SK-N-SH (cell line): ENCODE measurements around the gene CDH13. TPM values are rescaled to one million over a fixed set of nuclear protein-coding genes. Genes with fewer than 3 reads are reported as not detected.

ENCODE experiments used
- CTCF ChIA-PET: fragments of 300-600, 350-600 bp; formaldehyde crosslinking; extraction: SDS; loops from one replicate; lab custom pipeline; 2021; lab: Yijun Ruan, JAX
- POLR2A ChIA-PET: fragments of 350-600 bp; sonication (Branson Sonifier 250); formaldehyde crosslinking; extraction: SDS; loops from one replicate; lab custom pipeline; 2020; ENCODE audit warnings: antibody characterized with exemption, inconsistent platforms; lab: Yijun Ruan, JAX
- DNase-seq: peaks from one replicate; pipeline ENCODE4 v3.0.0; 2012
- H2AFZ ChIP-seq: fragments of 200-600 bp; sonication (generic); 2 replicates; pipeline ENCODE4 v1.8.1; 2016; ENCODE audit warnings: antibody characterized with exemption, mild to moderate bottlenecking, low read depth
- H3F3A ChIP-seq: fragments of 200-600 bp; sonication (generic); replicated peaks from 2 replicates; pipeline ENCODE3; 2016; ENCODE audit warnings: antibody characterized with exemption, mild to moderate bottlenecking; ENCODE audit not compliant: insufficient read depth
- H3K27ac ChIP-seq, 2 experiments: fragments of 200-500 bp in 1 of 2; fragments of 200-600 bp in 1 of 2; sonication (Bioruptor generic) in 1 of 2; sonication (generic), shearing (Covaris generic) in 1 of 2; 2 replicates each; pipeline versions ENCODE4 v1.5.1 to v1.6.1; 2014 to 2016; ENCODE audit warnings: low read depth in 2 of 2, inconsistent platforms in 1 of 2, low read length in 1 of 2, mild to moderate bottlenecking in 1 of 2, mixed read lengths in 1 of 2
- H3K27me3 ChIP-seq: fragments of 200-600 bp; sonication (generic), shearing (Covaris generic); 2 replicates; pipeline ENCODE4 v1.6.1; 2016; ENCODE audit warnings: mixed run types; ENCODE audit not compliant: insufficient read depth
- H3K36me3 ChIP-seq, 2 experiments: fragments of 200-500 bp in 1 of 2; fragments of 200-600 bp in 1 of 2; sonication (Bioruptor generic) in 1 of 2; sonication (generic) in 1 of 2; replicated peaks in 1 of 2; 2 replicates each; pipeline versions ENCODE3 to v1.5.1; 2014 to 2016; ENCODE audit warnings: low read length in 1 of 2, mild to moderate bottlenecking in 1 of 2; ENCODE audit not compliant: insufficient read depth in 2 of 2, control insufficient read depth in 1 of 2
- H3K4me1 ChIP-seq, 2 experiments: fragments of 200-500 bp in 1 of 2; fragments of 200-600 bp in 1 of 2; sonication (Bioruptor generic) in 1 of 2; sonication (generic), shearing (Covaris generic) in 1 of 2; 2 replicates each; pipeline versions ENCODE4 v1.5.1 to v1.6.1; 2014 to 2016; ENCODE audit warnings: low read depth in 1 of 2, low read length in 1 of 2, mixed run types in 1 of 2; ENCODE audit not compliant: insufficient read depth in 2 of 2, control insufficient read depth in 1 of 2
- H3K4me2 ChIP-seq: fragments of 200-600 bp; sonication (generic), shearing (Covaris generic); 2 replicates; pipeline ENCODE4 v1.6.1; 2017; ENCODE audit warnings: mixed run types
- H3K4me3 ChIP-seq, 2 experiments: fragments of 200-500 bp in 1 of 2; fragments of 200-600 bp in 1 of 2; sonication (Bioruptor generic) in 1 of 2; sonication (generic), shearing (Covaris generic) in 1 of 2; 2 replicates each; pipeline versions ENCODE4 v1.5.1 to v1.8.1; 2014 to 2016; ENCODE audit warnings: low read depth in 2 of 2, inconsistent platforms in 1 of 2, low read length in 1 of 2, mild to moderate bottlenecking in 1 of 2, mixed read lengths in 1 of 2, moderate library complexity in 1 of 2
- H3K79me2 ChIP-seq: fragments of 200-600 bp; sonication (generic); 2 replicates; pipeline ENCODE4 v1.8.1; 2017; ENCODE audit warnings: mild to moderate bottlenecking; ENCODE audit not compliant: insufficient read depth
- H3K9ac ChIP-seq: fragments of 200-600 bp; sonication (generic); 2 replicates; pipeline ENCODE4 v1.6.1; 2017; ENCODE audit warnings: mixed run types
- H3K9me2 ChIP-seq: fragments of 200-600 bp; sonication (generic); 2 replicates; pipeline ENCODE4 v1.6.1; 2017; ENCODE audit warnings: mixed run types
- H3K9me3 ChIP-seq: fragments of 200-600 bp; sonication (generic); 2 replicates; pipeline ENCODE4 v1.6.1; 2017; ENCODE audit warnings: mixed run types, mild to moderate bottlenecking, moderate library complexity
- H4K20me1 ChIP-seq: fragments of 200-600 bp; sonication (generic); 2 replicates; pipeline ENCODE4 v1.6.1; 2017; ENCODE audit warnings: mild to moderate bottlenecking, mixed run types; ENCODE audit not compliant: insufficient read depth
- CHD2 ChIP-seq: fragments of 150-350 bp; IDR thresholded peaks from 2 replicates; pipeline ENCODE4 v1.6.1; 2018; ENCODE audit warnings: low read length; ENCODE audit not compliant: partially characterized antibody
- ELF1 ChIP-seq: IDR thresholded peaks from 2 replicates; pipeline ENCODE4 v1.4.0; 2012
- FOXM1 ChIP-seq: IDR thresholded peaks from 2 replicates; pipeline ENCODE4 v1.4.0; 2012; ENCODE audit warnings: low read depth, mild to moderate bottlenecking
- GABPA ChIP-seq: IDR thresholded peaks from 2 replicates; pipeline ENCODE4 v1.4.0; 2012; ENCODE audit warnings: low read depth, mild to moderate bottlenecking
- GATA2 ChIP-seq: sonication (generic); formaldehyde crosslinking; IDR thresholded peaks from 2 replicates; pipeline ENCODE4 v1.5.0; 2020; ENCODE audit warnings: mild to moderate bottlenecking, missing genetic modification reagents
- JUND ChIP-seq: IDR thresholded peaks from 2 replicates; pipeline ENCODE4 v1.4.0; 2012
- MEF2A ChIP-seq: IDR thresholded peaks from 2 replicates; pipeline ENCODE4 v1.4.0; 2012; ENCODE audit warnings: low read depth, borderline replicate concordance
- MXI1 ChIP-seq: IDR thresholded peaks from 2 replicates; pipeline ENCODE4 v1.6.1; 2012; ENCODE audit warnings: mild to moderate bottlenecking, low read depth, low read length, improper control_type of control experiment
- RAD21 ChIP-seq: IDR thresholded peaks from 2 replicates; pipeline ENCODE4 v1.6.1; 2012; ENCODE audit warnings: mild to moderate bottlenecking, low read length
- RCOR1 ChIP-seq: fragments of 150-350 bp; IDR thresholded peaks from 2 replicates; pipeline ENCODE4 v1.6.1; 2017; ENCODE audit warnings: antibody characterized with exemption, low read length
- RFX5 ChIP-seq: IDR thresholded peaks from 2 replicates; pipeline ENCODE4 v1.6.1; 2012; ENCODE audit warnings: mild to moderate bottlenecking, improper control_type of control experiment, low read length
- TAF1 ChIP-seq: IDR thresholded peaks from 2 replicates; pipeline ENCODE4 v1.6.1; 2012; ENCODE audit warnings: low read depth, mild to moderate bottlenecking, low read length, moderate library complexity, borderline replicate concordance
- TCF12 ChIP-seq: IDR thresholded peaks from 2 replicates; pipeline ENCODE4 v1.4.0; 2012
- TEAD4 ChIP-seq: IDR thresholded peaks from 2 replicates; pipeline ENCODE4 v1.4.0; 2012; ENCODE audit warnings: mild to moderate bottlenecking, borderline replicate concordance; ENCODE audit not compliant: insufficient read depth
- YY1 ChIP-seq: IDR thresholded peaks from 2 replicates; pipeline ENCODE4 v1.4.0; 2012; ENCODE audit warnings: low read depth, mild to moderate bottlenecking
- WGBS: methylation state at CpG from one replicate; pipeline ENCODE4 v1.1.6; 2017; ENCODE audit warnings: low lambda C conversion rate; 5-methylcytosine and 5-hydroxymethylcytosine counted together
- polyA plus RNA-seq, 3 experiments: library from polyadenylated mRNA; depleted of rRNA; stranded (reverse); fragments of >200 nt; gene quantifications; 2 replicates each; pipeline ENCODE4 v1.2.3, GENCODE V29; 2012
- small RNA-seq, 7 experiments: library from RNA; depleted of rRNA; stranded (forward); fragments of <200 nt; gene quantifications; one replicate each; pipeline ENCODE3, GENCODE V24; 2012
- TF ChIP-seq, protein P1 (sequence below): IDR thresholded peaks from 2 replicates; pipeline ENCODE4 v1.4.0; 2012; ENCODE audit warnings: low read depth, borderline replicate concordance
- TF ChIP-seq, protein P2 (sequence below): IDR thresholded peaks from 2 replicates; pipeline ENCODE4 v1.4.0; 2012; ENCODE audit warnings: low read depth
- TF ChIP-seq, protein P3 (sequence below): IDR thresholded peaks from 2 replicates; pipeline ENCODE4; 2012

Gene CDH13
- polyA plus RNA-seq, 1 of the 3 experiments (the other 2 are of a cell fraction), result 93.0 TPM

DNA sequence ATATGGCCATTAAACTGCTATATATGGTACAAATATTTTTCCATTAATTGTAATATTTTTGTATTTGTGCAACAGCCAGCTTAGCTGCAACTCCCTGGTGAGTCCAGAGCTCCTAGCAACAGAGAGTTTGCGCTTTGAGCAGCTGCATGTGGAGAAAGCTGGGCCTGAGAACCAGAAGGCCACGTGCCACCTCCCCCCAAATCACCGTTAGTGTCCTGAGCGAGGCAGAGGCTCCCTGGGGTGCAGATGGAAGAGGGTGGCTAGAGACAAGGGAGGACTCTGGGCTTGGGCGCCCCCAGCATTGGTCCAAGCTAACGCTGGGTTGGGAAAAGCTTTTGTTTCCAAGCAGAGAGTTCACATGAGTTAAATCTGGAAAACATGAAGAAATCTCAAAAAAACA lies 1222.7 kb downstream of the CDH13 start:
- TF ChIP-seq TEAD4 (no peak), JUND (no peak), TAF1 (no peak), RCOR1 (no peak), TCF12 (no peak), RFX5 (no peak), CHD2 (no peak), MEF2A (no peak), ELF1 (no peak), YY1 (no peak), GABPA (no peak), MXI1 (no peak), GATA2 (CRISPR knock-in tag) (no peak), RAD21 (no peak), FOXM1 (no peak)
- TF ChIP-seq, protein P1, sequence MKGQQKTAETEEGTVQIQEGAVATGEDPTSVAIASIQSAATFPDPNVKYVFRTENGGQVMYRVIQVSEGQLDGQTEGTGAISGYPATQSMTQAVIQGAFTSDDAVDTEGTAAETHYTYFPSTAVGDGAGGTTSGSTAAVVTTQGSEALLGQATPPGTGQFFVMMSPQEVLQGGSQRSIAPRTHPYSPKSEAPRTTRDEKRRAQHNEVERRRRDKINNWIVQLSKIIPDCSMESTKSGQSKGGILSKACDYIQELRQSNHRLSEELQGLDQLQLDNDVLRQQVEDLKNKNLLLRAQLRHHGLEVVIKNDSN, result no peak
- TF ChIP-seq, protein P2, sequence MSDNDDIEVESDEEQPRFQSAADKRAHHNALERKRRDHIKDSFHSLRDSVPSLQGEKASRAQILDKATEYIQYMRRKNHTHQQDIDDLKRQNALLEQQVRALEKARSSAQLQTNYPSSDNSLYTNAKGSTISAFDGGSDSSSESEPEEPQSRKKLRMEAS, result no peak
- TF ChIP-seq, protein P3, sequence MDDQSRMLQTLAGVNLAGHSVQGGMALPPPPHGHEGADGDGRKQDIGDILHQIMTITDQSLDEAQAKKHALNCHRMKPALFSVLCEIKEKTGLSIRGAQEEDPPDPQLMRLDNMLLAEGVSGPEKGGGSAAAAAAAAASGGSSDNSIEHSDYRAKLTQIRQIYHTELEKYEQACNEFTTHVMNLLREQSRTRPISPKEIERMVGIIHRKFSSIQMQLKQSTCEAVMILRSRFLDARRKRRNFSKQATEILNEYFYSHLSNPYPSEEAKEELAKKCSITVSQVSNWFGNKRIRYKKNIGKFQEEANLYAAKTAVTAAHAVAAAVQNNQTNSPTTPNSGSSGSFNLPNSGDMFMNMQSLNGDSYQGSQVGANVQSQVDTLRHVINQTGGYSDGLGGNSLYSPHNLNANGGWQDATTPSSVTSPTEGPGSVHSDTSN, result no peak
- TF ChIP-seq, all 33 proteins: peak for 0

More for the DNA sequence above, 1222.7 kb downstream of the CDH13 start:
- H3K4me2 ChIP-seq, result no peak overlapping the region
- DNase-seq, result no peak
- H2AFZ ChIP-seq, result no peak overlapping the region
- ChIA-PET CTCF (interaction anchor here (1.1 kb wide), 1 partner anchor 23 kb away, joined by 4 read pairs; no protein-coding TSS in a partner anchor), POLR2A (no interaction called here)
- H3K4me1 ChIP-seq, result no peaks in the 10 kb centered on the region; a peak in 2 of 4 replicates
- H3K27ac ChIP-seq, result no peak overlapping the region
- no peak overlapping the region for H3K9ac ChIP-seq
- H3F3A ChIP-seq, result no peaks in the 10 kb centered on the region
- no peaks in the 10 kb centered on the region for H3K36me3 ChIP-seq
- no peaks in the 10 kb centered on the region for H3K9me3 ChIP-seq
- no peak overlapping the region for H3K4me3 ChIP-seq
- no peaks in the 10 kb centered on the region; the same call in 1 of the 2 replicates for H3K27me3 ChIP-seq
- no peaks in the 10 kb centered on the region for H4K20me1 ChIP-seq
- H3K9me2 ChIP-seq, result no peaks in the 10 kb centered on the region
- 60% methylated on average over 6 of the region's 6 CpGs for WGBS
- H3K79me2 ChIP-seq, result no peaks in the 10 kb centered on the region

Small RNA genes within 50 kb of the gene (small RNA-seq; reads per million reads assigned to genes)
- gene AC099506.2 (0 reads per million in 7 experiments), gene MIR3182 (0 reads per million in 7 experiments), gene MIR8058 (0 reads per million in 7 experiments)
